Activated T-cell treated with anti-CD3 and anti-CD28 coated beads for 24 hours (primary cell): ENCODE measurements around the gene STRC.
"Not testable (repeated sequence)": the region's sequence is repeated elsewhere in the genome, so short reads cannot be mapped to it uniquely, and the experiment has no call there.

ENCODE experiments used
- DNase-seq: peaks from one replicate; pipeline ENCODE4 v3.0.0-alpha.2; 2020; ENCODE audit warnings: low read depth

The STRC gene

DNA sequence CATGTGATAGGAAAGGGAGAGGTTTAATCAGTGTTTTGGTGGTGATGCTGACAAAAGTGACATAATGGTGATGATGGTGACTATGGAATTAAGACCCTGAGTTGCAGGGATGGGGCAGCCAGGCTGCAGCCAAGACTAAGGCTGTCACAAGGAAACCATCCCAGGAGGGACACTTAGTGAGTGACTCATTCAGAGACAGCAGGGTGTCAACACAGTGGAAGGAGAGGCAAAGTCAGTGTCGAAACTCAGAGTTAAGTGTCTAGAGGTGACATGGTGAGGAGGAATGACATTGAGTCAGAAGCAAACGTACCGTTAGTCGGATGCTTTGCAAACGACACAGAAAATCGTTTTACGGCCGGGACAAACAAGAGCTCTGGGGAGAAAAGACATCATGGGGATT is 54.8 kb downstream of the STRC start:
- not testable (repeated sequence) for DNase-seq

DNA sequence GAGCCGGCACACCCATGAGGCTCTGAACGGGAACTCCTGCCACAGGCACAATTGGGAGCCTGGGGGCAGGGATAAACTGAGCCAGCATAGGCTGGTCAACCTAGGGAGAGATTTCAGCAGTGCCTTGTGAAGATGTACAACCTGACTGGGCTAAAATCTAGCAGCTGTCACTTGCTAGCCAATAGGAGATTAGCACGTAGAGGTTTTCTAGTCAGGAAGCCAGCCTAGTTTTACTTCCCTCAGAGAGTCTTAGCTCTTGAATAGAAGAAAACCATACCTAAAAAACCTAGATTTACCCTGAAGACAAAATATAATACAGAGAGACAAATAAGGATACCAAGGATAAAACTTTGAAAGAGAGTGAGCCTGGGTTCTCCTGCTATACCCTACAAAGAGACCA is 55.8 kb downstream of the STRC start:
- DNase-seq, result not testable (repeated sequence)

DNA sequence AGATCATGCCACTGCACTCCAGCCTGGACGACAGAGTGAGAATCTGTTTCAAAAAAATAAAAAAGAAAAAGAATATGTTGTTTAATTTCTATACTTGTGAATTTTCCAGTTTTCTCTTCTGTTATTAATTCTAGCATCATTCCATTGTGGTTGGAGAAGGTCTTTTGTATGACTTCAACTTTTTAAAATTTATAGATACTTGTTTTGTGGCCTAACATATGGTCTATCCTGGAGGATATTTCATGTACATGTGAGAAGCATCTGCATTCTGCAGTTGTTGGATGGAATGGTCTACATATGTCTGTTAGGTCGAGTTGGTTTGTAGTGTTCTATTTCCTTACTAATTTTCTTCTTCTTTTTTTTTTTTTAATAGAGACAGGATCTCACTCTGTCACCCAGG is 65.6 kb downstream of the STRC start:
- no peak for DNase-seq

DNA sequence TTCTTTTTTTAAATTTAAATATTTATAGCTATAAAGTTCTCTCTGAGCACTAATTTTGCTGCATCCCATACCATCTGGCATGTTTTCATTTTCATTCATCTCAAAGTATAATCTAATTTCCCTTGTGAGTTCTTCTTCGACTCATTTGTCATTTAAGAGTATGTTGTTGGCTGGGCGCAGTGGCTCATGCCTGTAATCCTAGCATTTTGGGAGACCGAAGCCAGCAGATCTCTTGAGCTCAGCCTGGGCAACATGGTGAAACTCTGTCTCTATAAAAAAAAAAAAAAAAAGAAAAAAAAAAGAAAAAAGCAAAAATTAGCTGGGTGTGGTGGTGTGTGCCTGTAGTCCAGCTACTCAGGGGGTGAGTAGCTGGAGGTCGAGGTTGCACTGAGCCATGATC is 66.3 kb downstream of the STRC start:
- DNase-seq, result no peak

DNA sequence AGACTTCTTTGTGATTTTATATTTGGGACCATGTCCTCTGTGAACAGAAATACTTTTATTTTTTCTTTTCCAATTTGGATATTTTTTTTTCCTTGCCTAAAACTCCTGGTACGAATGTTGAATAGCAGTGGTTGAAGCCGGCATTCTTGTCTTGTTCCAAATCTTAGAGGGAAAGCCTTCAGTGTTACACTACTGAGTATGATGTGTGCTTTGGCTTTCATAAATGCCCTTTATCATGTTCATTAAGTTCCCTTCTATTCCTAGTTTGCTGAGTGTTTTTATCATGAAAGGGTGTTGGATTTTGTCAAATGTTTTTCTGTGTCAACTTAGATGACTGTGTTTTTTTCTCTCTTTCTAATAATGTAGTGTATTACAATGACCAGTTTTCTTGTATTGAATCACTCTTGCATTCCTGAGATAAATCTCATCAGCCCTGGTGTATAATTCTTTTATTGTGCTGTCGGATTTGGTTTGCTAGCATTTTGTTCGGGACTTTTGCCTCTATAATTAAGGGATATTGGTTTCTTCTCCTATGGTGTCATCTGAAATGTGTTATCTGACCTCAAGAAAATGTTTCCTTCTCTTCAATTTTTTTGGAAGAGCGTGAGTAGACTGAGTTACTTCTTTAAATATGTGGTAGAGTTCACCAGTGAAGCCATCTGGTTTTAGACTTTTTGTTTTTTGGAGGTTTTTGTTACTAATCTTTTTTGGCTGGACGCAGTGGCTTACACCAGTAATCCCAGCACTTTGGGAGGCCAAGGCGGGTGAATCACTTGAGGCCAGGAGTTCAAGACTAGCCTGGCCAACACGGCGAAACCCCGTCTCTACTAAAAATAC is 67.9 kb downstream of the STRC start:
- DNase-seq, result no peak
